ENCODE results near the gene THOC6. TPM values are rescaled to one million over a fixed set of nuclear protein-coding genes. Genes with fewer than 3 reads are reported as not detected.
A peak's percentile ranks its signal among the peaks of the same experiment; 100 is the strongest.

THOC6 gene
- total RNA-seq, 1 donor from 2014 or later = 15.7 TPM

DNA sequence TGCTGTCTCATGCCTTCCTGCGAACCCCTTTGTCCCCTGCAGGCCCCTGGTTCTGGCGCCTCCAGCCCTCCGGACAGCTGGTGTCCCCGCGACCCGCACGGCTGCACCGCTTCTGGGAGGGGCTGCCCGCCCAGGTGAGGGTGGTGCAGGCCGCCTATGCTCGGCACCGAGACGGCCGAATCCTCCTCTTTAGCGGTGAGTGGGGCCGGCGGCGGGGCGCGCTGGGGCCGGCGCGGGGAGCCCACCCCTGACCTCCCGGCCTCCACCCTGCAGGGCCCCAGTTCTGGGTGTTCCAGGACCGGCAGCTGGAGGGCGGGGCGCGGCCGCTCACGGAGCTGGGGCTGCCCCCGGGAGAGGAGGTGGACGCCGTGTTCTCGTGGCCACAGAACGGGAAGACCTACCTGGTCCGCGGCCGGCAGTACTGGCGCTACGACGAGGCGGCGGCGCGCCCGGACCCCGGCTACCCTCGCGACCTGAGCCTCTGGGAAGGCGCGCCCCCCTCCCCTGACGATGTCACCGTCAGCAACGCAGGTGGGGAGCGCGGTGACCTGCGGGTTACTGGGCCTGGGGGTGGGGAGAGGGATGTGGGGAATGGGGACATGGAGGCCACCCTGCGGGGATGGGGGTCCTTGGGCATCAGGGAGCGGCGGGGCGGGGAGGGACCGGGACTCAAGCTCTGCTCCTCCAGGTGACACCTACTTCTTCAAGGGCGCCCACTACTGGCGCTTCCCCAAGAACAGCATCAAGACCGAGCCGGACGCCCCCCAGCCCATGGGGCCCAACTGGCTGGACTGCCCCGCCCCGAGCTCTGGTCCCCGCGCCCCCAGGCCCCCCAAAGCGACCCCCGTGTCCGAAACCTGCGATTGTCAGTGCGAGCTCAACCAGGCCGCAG, 34.5 kb downstream of the THOC6 start:
- H3K9me3 ChIP-seq (ENCODE audit: control insufficient read depth in 3 of 3, low read length in 3 of 3) = no peaks in the 10 kb centered on the region
- H3K9ac ChIP-seq (ENCODE audit: low read depth in 1 of 3, low read length in 3 of 3) = peak overlapping the region; percentile 76 to 90 (median 77)
- no peak overlapping the region for H3K27ac ChIP-seq (ENCODE audit: low read depth, low read length)
- peak overlapping the region; percentile 77 to 91 (median 81) for H3K4me3 ChIP-seq (ENCODE audit: low read length in 3 of 3)
- H3K36me3 ChIP-seq (ENCODE audit: control insufficient read depth in 3 of 3, insufficient read depth in 3 of 3, low read length in 3 of 3) = peaks cover 0 to 5% (median 4%) of the 10 kb centered on the region in 3 donors
- H3K27me3 ChIP-seq (ENCODE audit: control insufficient read depth in 3 of 3, insufficient read depth in 3 of 3, low read length in 3 of 3) = no peaks in the 10 kb centered on the region
- peaks cover 23 to 35% (median 27%) of the 10 kb centered on the region in 3 donors for H3K4me1 ChIP-seq (ENCODE audit: control insufficient read depth in 3 of 3, insufficient read depth in 3 of 3, low read length in 3 of 3)

GRCh38 chr16:3059041-3059722, 35.3 kb downstream of the THOC6 start:
- Histone ChIP-seq H3K4me1 (ENCODE audit: control insufficient read depth in 3 of 3, insufficient read depth in 3 of 3, low read length in 3 of 3) (peaks cover 23 to 35% (median 27%) of the 10 kb centered on the region in 3 donors), H3K4me3 (ENCODE audit: low read length in 3 of 3) (peak overlapping the region; percentile 77 to 91 (median 81)), H3K9me3 (ENCODE audit: control insufficient read depth in 3 of 3, low read length in 3 of 3) (no peaks in the 10 kb centered on the region), H3K27me3 (ENCODE audit: control insufficient read depth in 3 of 3, insufficient read depth in 3 of 3, low read length in 3 of 3) (no peaks in the 10 kb centered on the region), H3K27ac (ENCODE audit: low read depth, low read length) (peak overlapping the region; percentile 80), H3K9ac (ENCODE audit: low read depth in 1 of 3, low read length in 3 of 3) (peak overlapping the region; percentile 77 to 90 (median 77)), H3K36me3 (ENCODE audit: control insufficient read depth in 3 of 3, insufficient read depth in 3 of 3, low read length in 3 of 3) (peaks cover 0 to 4% (median 3%) of the 10 kb centered on the region in 3 donors)

DNA sequence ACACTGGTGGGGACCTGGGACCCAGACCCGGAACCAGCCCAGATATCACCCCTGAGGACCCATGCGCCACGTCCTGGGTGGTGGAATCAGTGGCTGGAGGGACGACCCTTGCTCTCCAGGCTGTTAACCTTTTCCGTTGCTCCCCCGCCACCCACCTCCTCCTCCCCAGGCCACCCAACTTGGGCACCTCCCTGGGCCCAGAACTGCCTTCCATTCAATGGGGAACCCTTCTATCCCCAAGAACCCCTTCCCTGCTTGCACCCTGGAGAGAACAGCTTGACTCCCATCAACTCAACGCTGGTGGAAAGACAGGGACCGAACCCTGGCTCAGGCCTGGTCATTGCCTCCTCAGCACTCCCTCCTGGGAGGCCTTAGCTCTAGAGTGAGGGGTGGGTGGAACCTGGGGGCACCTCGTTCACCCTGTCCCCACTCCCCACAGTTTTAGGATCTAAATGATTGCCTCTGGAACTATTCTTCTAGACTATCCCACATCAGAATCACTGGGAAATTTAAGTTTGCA, 35.9 kb downstream of the THOC6 start:
- peak overlapping the region; percentile 80 for H3K27ac ChIP-seq (ENCODE audit: low read depth, low read length)

DNA sequence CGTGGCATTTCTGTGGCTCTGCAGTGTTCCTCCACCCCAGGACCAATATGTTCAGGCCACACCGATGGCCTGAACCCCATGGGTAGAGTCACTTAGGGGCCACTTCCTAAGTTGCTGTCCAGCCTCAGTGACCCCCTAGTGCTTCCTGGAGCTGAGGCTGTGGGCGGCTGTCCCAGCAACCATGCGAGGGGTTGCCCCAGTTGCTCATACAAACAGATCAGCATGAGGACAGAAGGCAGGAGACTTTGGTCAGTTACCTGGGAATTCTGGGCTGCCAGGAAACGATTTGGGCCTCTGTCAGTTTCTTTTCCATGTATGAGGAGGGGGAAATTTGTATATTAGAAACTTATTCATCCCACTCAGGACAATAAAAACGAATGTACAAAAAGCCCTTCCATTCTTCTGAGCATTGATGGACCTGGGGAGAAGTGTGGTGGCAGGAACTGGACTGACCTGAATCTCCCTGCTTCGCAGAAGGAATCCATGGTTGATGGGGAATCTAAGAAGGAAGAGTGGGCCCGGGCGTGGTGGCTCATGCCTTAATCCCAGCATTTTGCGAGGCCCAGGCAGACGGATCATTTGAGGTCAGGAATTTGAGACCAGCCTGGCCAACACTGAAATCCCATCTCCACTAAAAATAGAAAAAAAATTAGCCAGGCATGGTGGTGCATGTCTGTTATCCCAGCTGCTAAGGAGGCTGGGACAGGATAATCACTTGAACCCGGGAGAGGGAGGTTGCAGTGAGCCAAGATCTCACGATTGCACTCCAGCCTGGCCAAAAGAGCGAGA, 36.7 kb downstream of the THOC6 start:
- peaks cover 32 to 43% (median 39%) of the 10 kb centered on the region in 3 donors for H3K4me1 ChIP-seq (ENCODE audit: control insufficient read depth in 3 of 3, insufficient read depth in 3 of 3, low read length in 3 of 3)
- H3K4me3 ChIP-seq (ENCODE audit: low read length in 3 of 3) = peak overlapping the region in 2 of 3 donors; percentile 27 to 76
- peak overlapping the region in 2 of 3 donors; percentile 53 to 90 for H3K9ac ChIP-seq (ENCODE audit: low read depth in 1 of 3, low read length in 3 of 3)
- no peaks in the 10 kb centered on the region for H3K27me3 ChIP-seq (ENCODE audit: control insufficient read depth in 3 of 3, insufficient read depth in 3 of 3, low read length in 3 of 3)
- no peaks in the 10 kb centered on the region for H3K36me3 ChIP-seq (ENCODE audit: control insufficient read depth in 3 of 3, insufficient read depth in 3 of 3, low read length in 3 of 3)
- H3K27ac ChIP-seq (ENCODE audit: low read depth, low read length) = peak overlapping the region; percentile 80
- H3K9me3 ChIP-seq (ENCODE audit: control insufficient read depth in 3 of 3, low read length in 3 of 3) = no peaks in the 10 kb centered on the region

More for the DNA sequence above, 35.9 kb downstream of the THOC6 start:
- H3K36me3 ChIP-seq (ENCODE audit: control insufficient read depth in 3 of 3, insufficient read depth in 3 of 3, low read length in 3 of 3) = peaks cover 0 to 2% (median under 1%) of the 10 kb centered on the region in 3 donors
- peak overlapping the region; percentile 56 to 81 (median 76) for H3K4me3 ChIP-seq (ENCODE audit: low read length in 3 of 3)
- peaks cover 24 to 39% (median 32%) of the 10 kb centered on the region in 3 donors for H3K4me1 ChIP-seq (ENCODE audit: control insufficient read depth in 3 of 3, insufficient read depth in 3 of 3, low read length in 3 of 3)
- no peaks in the 10 kb centered on the region for H3K27me3 ChIP-seq (ENCODE audit: control insufficient read depth in 3 of 3, insufficient read depth in 3 of 3, low read length in 3 of 3)
- H3K9ac ChIP-seq (ENCODE audit: low read depth in 1 of 3, low read length in 3 of 3) = peak overlapping the region; percentile 73 to 90 (median 77)
- no peaks in the 10 kb centered on the region for H3K9me3 ChIP-seq (ENCODE audit: control insufficient read depth in 3 of 3, low read length in 3 of 3)

- Histone ChIP-seq H3K4me3 (ENCODE audit: low read length in 3 of 3) (no peak overlapping the region), H3K27me3 (ENCODE audit: control insufficient read depth in 3 of 3, insufficient read depth in 3 of 3, low read length in 3 of 3) (no peaks in the 10 kb centered on the region), H3K9me3 (ENCODE audit: control insufficient read depth in 3 of 3, low read length in 3 of 3) (no peaks in the 10 kb centered on the region), H3K27ac (ENCODE audit: low read depth, low read length) (no peak overlapping the region), H3K4me1 (ENCODE audit: control insufficient read depth in 3 of 3, insufficient read depth in 3 of 3, low read length in 3 of 3) (peaks cover 50 to 57% (median 53%) of the 10 kb centered on the region in 3 donors), H3K36me3 (ENCODE audit: control insufficient read depth in 3 of 3, insufficient read depth in 3 of 3, low read length in 3 of 3) (no peaks in the 10 kb centered on the region), H3K9ac (ENCODE audit: low read depth in 1 of 3, low read length in 3 of 3) (no peak overlapping the region)
Measured at GRCh38 chr16:3062553-3062952, 38.7 kb downstream of the THOC6 start.

- peaks cover 0 to 6% (median 6%) of the 10 kb centered on the region in 3 donors for H3K36me3 ChIP-seq (ENCODE audit: control insufficient read depth in 3 of 3, insufficient read depth in 3 of 3, low read length in 3 of 3)
- H3K9ac ChIP-seq (ENCODE audit: low read depth in 1 of 3, low read length in 3 of 3) = peak overlapping the region in 1 of 3 donors; percentile 23
- H3K9me3 ChIP-seq (ENCODE audit: control insufficient read depth in 3 of 3, low read length in 3 of 3) = no peaks in the 10 kb centered on the region
- H3K4me1 ChIP-seq (ENCODE audit: control insufficient read depth in 3 of 3, insufficient read depth in 3 of 3, low read length in 3 of 3) = peaks cover 46 to 61% (median 56%) of the 10 kb centered on the region in 3 donors
- no peak overlapping the region for H3K27ac ChIP-seq (ENCODE audit: low read depth, low read length)
- H3K4me3 ChIP-seq (ENCODE audit: low read length in 3 of 3) = no peak overlapping the region
- H3K27me3 ChIP-seq (ENCODE audit: control insufficient read depth in 3 of 3, insufficient read depth in 3 of 3, low read length in 3 of 3) = no peaks in the 10 kb centered on the region
Measured at GRCh38 chr16:3063625-3064386, 40.0 kb downstream of the THOC6 start.

DNA sequence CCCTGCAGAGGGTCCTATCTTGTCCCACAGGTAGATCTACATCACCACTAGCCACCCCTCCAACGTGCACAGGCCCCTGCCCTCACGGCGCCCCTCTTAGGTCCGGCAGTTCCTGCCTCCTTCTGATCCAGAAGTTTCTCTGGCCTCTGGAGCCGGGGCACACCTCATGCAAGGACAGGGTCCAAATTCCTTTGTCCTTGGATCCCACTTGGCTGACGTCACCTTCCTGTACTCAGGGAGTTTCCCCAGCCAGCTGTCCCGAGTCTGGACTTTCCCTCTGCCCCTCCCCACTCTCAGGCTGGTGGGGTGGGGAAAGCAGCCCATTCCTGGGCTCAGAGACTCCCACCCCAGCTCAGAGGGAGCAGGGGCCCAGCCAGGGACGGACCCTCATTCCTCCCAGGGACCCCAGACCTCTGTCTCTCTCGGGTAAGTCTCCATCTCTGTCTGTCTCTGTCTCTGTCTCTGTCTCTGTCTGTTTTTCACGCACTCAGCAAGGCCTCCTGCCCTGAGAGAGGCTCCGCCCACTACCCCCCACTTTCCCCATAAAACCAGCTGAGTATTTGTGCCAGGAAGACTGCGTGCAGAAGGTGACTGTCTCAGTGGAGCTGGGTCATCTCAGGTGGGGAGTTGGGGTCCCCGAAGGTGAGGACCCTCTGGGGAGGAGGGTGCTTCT, 41.4 kb downstream of the THOC6 start, which contains the start of gene IL32:
TSS of gene IL32 (plus strand) at position 572 of the 673 bp plus-strand sequence. CDS start 172 bp downstream, outside the sequence.
- Histone ChIP-seq H3K4me3 (ENCODE audit: low read length in 3 of 3) (peak within 1 kb of the TSS; percentile 24 to 85 (median 84)), H3K9me3 (ENCODE audit: control insufficient read depth in 3 of 3, low read length in 3 of 3) (no peaks in the 10 kb centered on the region), H3K4me1 (ENCODE audit: control insufficient read depth in 3 of 3, insufficient read depth in 3 of 3, low read length in 3 of 3) (peaks cover 38 to 53% (median 48%) of the 10 kb centered on the region in 3 donors), H3K36me3 (ENCODE audit: control insufficient read depth in 3 of 3, insufficient read depth in 3 of 3, low read length in 3 of 3) (peaks cover 0 to 11% (median 7%) of the 10 kb centered on the region in 3 donors), H3K27ac (ENCODE audit: low read depth, low read length) (peak within 1 kb of the TSS; percentile 48), H3K9ac (ENCODE audit: low read depth in 1 of 3, low read length in 3 of 3) (peak within 1 kb of the TSS; percentile 57 to 89 (median 73)), H3K27me3 (ENCODE audit: control insufficient read depth in 3 of 3, insufficient read depth in 3 of 3, low read length in 3 of 3) (no peaks in the 10 kb centered on the region)

DNA sequence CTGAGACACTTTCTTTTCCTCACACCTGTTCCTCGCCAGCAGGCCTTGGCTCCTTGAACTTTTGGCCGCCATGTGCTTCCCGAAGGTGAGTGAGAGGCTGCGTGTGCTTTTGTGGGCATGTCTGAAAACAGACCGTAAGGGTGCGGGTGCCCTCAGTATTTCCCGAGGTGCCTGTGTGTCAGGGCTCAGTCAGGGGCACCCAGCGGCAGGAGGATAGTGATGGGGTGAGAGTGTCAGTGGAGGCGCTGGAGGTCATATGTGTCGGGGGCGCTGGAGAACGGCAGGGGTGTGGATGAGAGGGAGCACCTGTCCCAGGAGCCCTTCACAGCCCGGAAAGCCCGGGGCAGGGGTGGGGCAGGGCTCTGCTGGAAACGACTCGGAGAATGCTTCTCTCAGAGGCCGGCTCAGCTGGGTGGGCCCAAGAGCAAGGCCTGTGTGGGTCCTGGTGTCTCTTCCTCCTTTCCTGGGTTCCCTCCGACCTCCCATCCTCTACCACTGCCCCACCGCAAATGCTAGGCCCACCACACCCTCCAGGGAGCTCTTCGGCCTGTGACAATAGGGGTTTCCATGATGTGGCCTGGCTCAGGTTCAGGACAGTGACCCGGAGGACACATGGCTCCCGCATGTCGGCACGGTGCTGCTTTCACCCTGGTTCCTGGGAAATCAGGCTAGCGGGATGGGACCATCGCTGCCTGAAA, 42.1 kb downstream of the THOC6 start:
- H3K9ac ChIP-seq (ENCODE audit: low read depth in 1 of 3, low read length in 3 of 3) = peak overlapping the region; percentile 57 to 89 (median 73)
- H3K4me1 ChIP-seq (ENCODE audit: control insufficient read depth in 3 of 3, insufficient read depth in 3 of 3, low read length in 3 of 3) = peaks cover 31 to 47% (median 42%) of the 10 kb centered on the region in 3 donors
- peaks cover 0 to 11% (median 7%) of the 10 kb centered on the region in 3 donors for H3K36me3 ChIP-seq (ENCODE audit: control insufficient read depth in 3 of 3, insufficient read depth in 3 of 3, low read length in 3 of 3)
- peak overlapping the region; percentile 24 to 85 (median 84) for H3K4me3 ChIP-seq (ENCODE audit: low read length in 3 of 3)
- peak overlapping the region; percentile 48 for H3K27ac ChIP-seq (ENCODE audit: low read depth, low read length)
- H3K9me3 ChIP-seq (ENCODE audit: control insufficient read depth in 3 of 3, low read length in 3 of 3) = no peaks in the 10 kb centered on the region
- H3K27me3 ChIP-seq (ENCODE audit: control insufficient read depth in 3 of 3, insufficient read depth in 3 of 3, low read length in 3 of 3) = no peaks in the 10 kb centered on the region
